Measurements from ENCODE around the gene DTNB.
"Not testable (repeated sequence)": the region's sequence is repeated elsewhere in the genome, so short reads cannot be mapped to it uniquely, and the experiment has no call there.

The DTNB gene

DNA sequence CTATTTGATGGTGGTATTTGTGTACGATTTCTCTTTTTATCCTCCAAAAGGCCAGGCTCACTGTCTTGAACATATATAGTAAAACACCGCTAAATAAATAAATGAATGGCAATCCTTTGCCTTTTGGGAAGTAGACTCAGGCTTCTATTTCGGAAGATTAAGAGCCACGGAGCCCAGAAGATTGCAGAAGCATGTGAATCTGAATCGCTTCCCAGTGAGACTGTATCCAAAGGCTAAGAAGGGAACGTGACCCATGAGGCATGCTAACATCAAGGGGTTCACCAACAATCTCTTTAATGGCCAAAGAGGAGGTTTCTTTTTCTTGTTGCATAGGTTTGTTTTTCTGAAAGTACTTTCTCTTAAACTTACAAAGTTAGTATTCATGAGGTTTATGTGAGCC is 261.6 kb downstream of the DTNB start:
- DNase-seq, result no peak

DNA sequence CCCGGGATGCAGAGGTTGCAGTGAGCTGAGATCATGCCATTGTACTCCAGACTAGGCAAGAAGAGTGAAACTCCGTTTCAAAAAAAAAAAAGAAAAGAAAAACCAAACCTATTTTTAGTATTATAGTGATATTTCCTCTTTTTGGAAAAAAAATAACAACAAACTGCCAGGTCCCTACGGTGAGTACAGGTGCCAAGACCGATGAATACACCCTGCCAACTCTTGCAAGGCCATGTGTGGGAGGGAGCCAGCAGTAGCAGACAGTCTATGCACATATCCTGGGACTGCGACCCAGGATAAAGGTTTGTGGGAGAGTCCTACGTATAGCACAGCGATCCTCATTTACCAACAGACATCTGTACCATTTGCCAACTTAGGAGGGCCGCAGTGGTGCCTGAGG is 262.1 kb downstream of the DTNB start:
- no peak for DNase-seq

DNA sequence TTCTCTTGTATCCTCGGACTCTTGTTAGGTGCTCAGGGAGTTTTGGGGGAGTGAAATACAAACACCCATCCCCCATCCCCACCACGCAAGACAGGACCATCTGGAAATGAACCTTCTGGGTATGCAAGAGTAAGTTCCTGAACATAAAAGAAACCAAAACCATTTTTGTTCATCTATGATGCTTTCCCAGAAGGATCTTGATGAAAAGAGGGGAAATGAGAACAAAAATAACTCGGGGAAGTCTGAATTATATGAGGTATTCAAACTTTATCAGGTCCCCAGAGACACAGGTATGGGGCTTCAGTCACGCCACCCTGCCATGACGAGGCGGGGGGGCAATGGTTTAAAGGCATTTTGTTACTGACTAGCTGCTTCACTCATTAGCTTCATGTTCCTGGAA is 263.0 kb downstream of the DTNB start:
- no peak for DNase-seq

DNA sequence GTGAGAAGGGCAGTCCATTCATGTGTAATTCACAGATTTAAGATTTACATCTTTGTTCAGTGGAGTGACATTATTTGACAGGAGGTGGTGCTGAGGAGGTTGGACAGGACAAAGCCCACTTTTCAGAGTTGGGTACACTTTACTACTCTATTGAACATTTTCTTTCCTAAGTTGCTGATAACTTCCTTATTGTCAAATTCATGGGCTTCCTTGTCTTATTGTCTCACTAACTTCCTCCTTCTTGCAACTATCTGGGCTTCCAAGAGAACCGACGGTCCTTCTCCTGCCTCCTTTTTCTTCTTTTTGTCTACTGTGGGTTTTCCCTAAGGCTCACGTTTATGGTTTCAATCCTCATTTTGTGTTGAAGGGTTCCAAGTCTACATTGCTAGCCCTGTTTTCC is 263.9 kb downstream of the DTNB start:
- DNase-seq, result no peak

DNA sequence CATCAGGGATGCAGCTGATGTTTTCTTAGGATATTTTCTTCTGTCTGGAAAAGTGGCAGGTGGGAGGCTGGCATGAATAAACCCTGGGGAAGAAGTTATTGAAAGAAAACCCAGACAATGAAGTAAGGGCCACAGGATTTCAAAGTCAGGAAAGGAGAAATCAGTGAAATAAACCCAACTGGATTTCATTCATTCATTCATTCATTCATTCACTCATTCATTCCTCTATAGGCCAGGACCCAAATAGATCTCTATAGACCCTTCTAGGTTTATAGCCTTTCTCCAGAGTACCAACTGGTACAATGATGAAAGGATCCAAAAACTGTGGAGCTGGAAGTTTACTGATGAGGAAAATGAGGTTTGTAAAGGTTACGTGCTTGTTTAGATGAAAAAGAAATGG is 264.3 kb downstream of the DTNB start:
- DNase-seq, result no peak

DNA sequence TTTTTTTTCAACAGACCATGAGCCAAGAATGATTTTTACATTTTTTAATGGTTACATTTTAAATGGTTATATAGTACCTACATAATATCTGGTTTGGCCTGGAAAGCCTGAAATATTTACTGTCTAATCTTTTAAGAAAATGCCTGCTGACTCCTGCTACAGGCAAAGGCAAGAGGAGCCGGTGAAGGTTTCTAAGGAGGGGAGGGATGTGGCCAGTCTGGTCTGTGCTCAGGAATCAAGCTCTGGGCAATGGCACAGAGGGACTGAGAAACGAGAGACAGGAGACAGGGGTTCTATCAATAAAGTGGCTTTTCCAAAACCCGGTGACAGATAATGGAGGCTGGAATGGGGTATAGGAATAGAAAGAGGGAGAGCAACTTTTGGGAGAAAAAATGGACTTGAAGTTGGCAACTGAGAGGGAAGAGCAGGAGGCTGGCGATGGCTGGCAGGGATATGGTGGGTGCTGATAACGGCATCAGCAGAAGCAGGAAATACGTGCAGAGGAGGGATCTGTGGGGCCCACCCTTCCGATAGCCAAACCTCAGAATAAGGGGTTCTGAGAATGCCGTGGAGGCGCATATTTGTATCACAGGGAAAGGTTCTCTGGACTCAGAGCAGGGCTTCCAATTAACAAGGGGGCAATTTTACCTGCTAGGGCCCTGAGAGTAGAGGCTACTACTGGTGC is 267.6 kb downstream of the DTNB start:
- DNase-seq, result no peak

DNA sequence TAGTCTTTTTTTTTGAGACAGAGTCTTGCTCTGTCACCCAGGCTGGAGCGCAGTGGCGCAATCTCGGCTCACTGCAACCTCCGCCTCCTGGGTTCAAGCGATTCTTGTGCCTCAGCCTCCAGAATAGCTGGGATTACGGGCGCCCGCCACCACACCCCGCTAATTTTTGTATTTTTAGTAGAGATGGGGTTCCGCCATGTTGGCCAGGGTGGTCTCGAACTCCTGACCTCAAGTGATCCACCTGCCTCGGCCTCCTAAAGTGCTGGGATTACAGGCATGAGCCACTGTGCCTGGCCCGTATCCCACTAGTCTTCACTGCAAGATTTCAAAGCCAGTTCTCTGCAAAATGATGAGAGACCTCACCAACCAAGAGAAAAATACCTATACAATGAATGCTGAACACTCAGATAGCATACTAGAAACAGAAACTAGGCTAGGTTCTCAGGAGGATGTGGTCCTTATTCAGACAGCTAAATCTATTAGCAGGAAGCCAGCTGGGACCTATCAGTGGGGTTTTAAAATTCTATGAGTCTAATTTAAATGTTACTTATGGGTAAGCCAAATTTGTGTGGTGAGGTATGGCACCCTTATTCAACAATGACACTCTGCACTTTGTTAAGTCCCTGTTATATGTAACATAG is 270.1 kb downstream of the DTNB start:
- DNase-seq, result not testable (repeated sequence)

DNA sequence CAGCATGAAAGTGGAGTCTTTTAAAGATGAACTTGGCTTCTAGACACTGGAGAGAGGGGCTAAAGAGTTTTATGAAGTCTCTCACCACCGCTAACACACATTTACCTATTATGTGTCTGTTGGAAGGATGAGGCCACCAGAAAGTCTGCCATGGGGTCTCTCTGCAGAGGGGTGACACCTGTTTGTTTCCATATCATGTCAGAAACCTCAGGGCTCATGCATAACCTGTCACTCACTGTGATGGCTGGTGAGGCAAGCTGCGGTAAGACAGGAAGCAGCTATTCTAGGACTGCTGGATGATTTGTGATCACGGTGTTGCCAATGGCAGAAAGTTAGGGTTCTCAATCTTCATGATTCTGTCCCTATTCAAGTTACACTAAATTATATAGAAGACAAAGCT is 270.9 kb downstream of the DTNB start:
- no peak for DNase-seq

DNA sequence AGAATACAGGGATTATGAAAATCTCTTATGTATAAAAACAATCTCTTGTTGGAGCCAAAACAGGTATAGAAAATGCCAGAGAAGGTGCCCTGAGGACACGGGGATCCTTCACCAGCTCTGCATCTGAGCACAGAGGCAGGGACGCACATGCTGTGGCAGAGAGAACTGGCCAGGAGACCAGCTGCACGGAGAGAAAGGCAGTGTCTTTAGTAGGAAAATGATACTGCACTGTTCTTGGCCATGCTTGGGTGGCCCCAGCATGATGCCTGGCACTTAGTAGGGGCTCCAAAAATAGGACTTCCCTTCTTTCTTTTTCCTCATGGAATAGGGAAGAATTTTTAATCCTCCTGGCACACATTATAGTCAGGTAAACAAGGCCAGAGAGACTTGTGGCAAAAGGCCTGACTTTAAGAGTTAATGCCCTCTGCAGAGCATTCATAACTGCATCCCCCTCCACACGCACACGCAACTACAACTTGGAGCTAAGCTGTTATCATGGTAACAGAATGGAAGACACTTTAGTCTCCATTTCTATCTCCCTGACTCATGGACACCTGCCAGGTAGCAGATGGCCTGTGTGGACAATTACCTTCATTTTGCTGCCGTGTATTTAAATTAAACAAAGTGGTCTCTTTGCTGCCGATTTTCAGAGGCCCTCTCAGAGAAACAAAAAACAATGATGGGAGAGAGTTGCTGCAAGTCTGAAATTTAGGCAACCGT is 271.9 kb downstream of the DTNB start:
- no peak for DNase-seq

DNA sequence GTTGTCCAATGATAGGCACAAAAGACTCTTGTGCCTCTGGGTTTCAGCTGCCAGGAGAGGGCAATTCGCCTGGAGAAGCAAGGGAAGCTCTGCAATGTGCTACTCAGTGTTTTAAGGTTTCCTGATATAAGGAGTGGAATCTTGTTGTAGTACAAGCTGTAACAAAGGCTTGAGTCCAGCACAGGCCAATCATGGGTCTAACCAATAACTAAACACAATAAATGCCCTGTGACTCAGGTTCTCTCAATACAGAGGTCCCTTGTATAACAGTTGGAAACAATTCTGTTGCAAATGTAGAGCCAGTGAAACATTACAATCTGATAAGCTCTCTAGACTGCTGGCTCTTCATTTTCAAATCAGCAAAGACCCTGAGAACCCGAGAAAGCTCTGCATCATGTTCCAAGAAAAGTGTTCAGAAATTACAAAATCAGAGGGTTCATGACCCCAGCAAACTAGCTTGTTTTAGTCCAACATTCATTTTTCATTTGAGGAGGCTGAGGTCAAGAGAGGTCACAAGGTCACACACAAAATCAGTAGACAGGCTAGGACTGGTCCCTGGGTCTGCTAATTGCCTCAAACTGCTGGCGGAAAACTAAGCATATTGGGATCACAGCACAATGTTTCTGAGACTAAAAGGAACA is 272.7 kb downstream of the DTNB start:
- no peak for DNase-seq

DNA sequence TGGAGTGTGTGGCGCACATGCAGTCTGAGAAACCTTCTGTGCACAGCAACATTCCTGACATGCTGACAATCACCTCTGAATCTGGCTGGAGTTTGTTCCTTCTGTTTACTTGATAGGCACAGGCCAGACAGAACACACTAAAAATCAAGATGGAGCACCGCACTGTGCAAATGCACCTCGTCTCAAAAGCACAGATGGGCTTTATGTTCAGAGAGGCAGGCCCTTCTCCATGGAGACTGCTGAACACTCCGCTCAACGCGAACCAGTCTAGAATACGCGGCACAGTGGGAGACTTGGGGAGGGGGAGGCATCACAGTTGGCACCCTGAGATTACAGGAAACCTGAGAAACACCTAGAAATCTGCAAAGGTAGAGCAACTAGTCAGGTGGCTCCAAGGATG is 273.2 kb downstream of the DTNB start:
- no peak for DNase-seq

DNA sequence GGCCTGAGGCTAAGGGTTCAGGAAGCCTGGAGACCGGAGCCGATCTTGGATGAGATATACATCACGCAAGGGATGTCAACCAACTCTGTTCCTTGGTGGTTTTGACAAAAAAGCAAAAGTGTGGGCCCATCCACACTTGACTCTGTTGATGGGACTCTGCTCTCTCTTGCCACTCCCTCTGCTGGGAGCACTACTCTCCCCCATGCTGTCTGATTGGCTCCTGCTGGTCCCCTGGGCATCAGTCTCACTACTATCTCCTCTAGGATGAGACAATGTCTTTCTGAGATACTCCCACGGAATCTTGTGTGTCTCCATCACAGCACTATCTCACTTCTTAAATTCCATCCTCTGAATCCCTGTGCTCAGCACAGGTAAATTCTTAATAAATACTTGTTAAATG is 274.8 kb downstream of the DTNB start:
- no peak for DNase-seq

DNA sequence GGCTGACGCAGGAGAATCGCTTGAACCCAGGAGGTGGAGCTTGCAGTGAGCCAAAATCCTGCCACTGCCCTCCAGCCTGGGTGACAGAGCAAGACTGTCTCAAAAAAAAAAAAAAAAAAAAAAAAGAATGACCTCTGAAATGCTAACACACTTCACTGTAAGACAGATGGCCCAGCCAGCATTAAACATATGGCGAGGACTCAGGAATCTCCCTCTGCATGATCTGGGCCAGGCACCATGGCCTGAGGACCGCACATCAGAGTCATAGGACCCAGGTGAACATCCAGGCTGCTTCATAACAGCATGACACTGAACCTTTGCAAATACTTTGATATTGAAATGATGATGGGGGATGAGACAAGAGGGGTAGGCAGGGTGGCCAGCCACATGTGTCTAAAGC is 275.6 kb downstream of the DTNB start:
- no peak for DNase-seq

DNA sequence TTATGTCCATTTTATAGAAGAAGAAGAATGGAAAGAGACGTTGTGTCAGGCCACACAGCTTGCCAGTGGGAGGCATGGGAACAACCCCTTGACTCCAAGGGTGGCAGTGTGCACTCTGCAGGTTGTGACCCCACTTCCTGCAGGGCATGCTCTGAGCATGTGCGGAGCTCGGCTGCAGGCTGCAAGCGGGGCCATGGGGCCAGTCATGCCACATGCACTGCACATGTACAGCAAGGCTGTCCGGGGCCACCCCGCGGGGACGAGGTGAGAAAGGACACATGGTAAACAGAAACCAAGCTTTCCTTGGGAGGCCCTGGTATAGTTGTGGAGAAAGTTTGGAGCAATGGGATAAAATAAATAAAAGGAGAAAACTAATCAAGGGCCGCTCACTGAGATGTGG is 284.2 kb downstream of the DTNB start:
- no peak for DNase-seq

DNA sequence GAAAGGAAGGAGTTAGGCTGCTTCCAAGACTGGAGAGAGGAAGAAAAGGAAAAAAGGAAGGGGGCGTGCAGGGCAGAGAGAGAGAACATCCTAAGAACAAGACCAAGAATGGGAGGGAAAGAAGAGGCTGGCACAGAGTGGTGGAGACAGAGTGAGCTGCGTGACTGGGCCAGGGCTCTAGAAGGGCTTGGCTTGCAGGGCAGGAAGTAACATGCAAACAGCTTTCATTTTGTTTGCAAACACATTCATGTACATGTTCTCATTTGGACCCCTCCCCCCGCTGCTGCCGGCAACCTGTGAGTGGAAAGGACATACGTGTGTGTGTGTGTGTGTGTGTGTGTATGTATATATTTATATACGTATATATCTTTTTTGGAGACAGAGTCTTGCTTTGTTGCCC is 284.9 kb downstream of the DTNB start:
- no peak for DNase-seq

DNA sequence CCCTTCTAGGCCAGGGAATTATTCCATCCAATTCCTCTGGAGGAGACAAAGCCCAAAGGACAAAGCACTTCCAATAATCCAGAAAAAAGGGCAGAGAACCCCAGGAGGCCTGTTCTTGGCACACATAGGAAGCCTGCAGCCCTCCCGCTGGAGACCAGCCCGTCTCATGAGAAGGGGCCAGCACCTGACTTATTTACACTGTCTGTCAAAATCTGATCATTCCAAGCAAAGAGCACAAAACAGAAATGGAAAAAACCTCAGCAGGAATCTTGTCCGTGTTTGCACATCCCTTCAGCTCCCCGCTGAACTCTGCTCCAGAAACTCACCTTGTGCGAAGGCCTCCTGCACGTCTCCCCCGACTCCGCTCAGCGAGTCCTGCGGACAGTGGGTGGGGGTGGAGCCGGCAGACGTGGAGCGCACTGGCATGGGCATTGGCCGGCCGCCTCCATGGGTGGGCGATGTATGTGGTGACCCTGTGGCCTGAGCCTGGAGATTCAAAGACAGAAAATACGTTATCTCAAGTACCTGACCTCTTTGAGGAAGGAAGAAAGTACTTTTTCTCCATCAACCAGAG is 285.4 kb downstream of the DTNB start:
- DNase-seq, result no peak

DNA sequence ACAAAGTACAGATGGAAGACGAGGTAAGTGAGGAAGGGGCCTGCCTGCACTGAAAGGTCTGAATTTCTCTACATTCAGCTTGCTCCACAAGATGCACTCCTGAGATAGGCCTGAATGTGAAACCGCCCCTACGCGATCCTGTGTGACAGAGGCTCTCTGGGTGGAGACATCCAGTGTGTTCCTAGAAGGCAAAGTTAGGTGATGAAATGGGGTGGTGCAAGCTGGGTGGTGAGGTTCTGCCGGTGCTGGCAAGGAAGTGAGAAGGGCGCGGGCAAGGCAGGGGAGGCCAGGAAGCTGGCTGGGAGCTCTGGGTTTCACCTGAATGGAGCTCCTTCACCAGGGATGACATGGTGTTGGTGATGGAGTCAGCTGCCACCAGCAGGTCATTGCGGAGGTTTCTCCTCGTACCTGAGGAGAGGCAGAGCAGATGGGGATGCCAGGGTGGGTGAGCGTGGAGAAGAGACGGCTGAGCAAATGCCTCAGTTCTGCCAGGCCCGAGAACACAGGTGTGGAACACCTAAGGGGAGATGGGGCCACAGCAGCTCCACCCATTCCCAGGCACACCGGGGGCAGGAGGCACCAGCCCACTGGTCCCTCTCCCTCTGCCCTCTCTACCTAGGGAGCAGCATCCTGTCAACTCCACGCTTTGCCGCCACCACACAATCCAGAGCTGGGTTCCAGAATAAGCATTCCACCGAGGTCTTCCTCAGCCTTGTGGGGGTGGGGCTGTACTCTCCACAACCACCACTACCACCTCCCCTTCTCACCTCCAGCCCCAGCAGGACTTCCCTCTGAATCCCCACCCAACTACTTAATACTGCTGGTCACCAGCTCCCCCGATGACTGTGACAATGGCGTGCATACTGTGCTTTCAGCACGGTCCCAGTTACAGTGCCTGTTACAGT is 286.2 kb downstream of the DTNB start:
- DNase-seq, result no peak

DNA sequence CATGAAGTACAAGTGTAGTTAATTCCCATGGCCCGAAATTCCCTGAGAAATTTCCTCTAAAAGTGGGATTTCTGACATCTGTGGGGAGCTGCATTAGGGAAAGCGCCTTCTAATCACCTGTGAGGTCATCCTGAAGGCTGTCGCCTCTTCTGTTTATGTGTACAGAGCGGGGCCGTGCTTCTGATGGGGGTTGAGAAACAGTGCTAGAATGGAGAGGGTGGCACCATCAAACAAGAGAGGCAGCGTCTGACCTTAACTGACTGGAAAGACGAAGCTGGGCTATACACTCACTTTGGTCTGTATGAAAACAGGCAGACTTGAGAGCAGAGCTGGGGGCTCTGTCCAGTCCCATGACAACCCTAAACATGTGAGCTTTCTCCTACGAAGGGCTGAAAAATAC is 287.5 kb downstream of the DTNB start:
- no peak for DNase-seq

DNA sequence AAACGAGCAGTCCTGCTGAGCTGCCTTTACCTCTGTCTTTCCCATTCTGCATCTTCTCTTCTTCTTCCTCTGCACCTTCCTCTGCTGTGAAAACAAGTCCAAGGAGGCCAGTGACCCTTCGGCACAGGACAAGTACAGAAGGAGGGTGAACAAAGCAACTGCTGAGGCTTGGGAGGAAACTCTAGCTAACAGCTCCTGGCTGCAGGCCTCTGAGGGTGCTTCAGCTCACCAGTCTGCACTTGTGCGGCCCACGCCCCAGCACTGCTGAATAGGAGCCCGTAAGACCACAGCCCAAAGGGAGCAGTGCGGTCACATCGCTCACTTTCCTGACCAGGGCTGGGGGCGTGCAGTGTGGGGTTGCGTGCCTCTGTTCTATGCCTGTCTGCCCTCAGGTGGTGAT is 289.6 kb downstream of the DTNB start:
- DNase-seq, result no peak

DNA sequence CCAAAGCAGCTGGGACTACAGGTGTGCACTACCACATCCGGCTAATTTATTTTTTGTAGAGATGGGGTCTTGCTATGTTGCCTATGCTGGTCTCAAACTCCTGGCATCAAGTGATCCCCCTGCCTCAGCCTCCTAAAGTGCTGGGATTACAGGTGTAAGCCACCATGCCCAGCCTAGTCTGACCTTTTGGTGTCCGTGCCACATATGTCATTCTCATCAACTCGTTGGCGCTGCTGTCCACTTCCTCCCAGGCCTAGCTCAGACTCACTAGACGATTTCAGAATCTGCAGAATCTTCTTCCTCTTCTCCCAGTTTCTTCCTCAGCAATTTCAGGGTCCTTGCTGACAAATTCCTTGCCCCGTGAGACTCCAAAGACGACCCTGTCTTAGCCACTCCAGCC is 291.9 kb downstream of the DTNB start:
- DNase-seq, result no peak

DNA sequence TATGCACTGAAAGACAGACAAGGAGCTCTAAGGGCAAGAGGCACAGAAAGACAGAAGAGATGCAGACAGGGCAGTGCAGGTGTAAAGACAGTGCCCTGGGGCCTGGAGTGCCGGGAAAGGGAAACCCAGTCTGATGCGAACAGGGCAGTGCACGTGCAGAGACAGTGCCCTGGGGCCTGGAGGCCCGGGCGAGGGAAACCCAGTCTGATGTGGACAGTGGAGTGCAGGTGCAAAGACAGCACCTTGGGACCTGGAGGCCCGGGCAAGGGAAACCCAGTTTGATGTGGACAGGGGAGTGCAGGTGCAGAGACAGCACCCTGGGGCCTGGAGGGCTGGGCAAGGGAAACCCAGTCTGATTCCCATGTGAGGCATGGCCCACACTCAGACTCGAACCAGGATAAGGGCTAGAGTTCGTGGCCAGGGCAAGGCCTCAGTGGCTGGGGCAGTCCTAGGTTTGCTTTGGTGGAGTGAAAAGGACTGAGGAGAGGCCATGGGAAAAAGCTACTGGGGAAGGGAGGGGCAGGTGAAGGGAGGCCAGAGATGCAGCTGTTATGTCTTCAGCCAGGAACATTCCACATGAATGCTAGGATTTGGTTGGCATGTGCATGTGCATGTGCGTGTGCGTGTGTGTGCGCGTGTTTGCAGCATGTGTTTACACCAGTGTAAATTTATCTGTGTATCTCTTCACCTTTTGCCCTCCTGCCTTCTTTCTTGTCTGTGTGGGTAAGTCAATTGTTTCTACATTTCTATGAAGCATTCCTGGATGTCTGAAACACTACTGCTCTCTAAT is 292.6 kb downstream of the DTNB start:
- no peak for DNase-seq

DNA sequence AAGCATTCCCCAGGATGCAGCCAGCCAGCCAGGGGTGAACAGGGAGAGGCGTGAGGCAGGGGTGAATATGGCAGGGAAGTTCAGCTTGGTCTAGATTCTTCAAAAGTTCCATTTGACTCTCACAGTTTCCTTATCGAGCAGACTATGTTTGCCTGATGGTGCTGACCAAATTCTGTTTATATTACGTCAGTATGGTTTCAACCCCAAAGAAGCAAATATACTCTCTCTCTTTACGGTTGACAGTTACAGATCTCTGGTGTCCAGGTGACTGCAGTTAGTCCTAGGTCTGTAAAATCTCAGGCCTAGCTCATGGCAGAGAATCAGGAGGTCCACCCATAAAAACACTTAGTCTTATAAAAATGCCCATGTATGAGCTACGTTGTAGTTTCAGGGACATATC is 293.4 kb downstream of the DTNB start:
- no peak for DNase-seq
